Measurements from ENCODE around the gene MIER2. TPM values are rescaled to one million over a fixed set of nuclear protein-coding genes. Genes with fewer than 3 reads are reported as not detected.

The MIER2 gene
- total and polyA plus RNA-seq, 8 donors, result 5.8 to 29.6 (median 13.2) TPM

DNA sequence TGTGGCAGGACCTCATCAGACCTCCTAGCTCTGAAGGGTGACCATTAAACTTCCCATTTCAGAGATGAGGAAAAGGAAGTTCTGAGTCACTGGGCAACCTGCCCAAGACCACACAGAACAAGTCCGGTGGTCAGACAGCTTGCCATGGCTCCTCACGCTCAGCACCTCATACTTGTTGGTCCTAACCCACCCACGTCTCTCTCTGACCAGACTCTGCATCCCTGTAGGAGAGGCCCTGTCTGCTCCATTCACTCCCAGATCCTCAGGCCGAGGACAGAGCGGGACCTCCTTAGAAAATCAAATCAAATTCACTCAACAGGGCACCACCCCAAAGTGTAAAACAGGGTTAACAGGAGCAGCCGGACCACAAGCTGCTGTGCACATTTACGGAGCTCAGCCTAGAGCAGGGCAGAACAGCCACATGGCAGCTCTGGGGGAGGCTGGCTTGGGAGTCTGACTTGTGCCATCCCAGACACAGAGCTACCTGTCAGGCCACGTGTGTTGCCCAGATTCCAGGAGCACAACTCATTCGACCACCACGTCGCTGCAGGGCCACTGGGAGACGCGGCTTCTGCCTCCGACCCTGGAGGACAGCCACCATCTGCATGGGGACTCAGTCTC is 1.7 kb downstream of the MIER2 start:
- peaks cover 0 to 11% (median 0%) of the 10 kb centered on the region in 3 donors for H3K27me3 ChIP-seq
- TF ChIP-seq EP300 (IDR thresholded peaks at IDR 0.05) (no peak), POLR2AphosphoS5 (IDR thresholded peaks at IDR 0.05) (peak in 2 of 3 donors; percentile 32 to 46)
- intact Hi-C loops (cut with DNase I; ENCODE audit: low total_unique reads), result no loop called here
- peak overlapping the region; percentile 69 to 97 (median 90) for H3K4me3 ChIP-seq
- peak; percentile 46 to 51 for DNase-seq
- WGBS, 5 donors, result 26 to 62% (median 54%) methylated on average over 7 to 14 of the region's 14 CpGs
- H3K36me3 ChIP-seq, result peaks cover 0 to 18% (median 8%) of the 10 kb centered on the region in 4 donors
- H3K4me1 ChIP-seq, result peaks cover 34 to 50% (median 41%) of the 10 kb centered on the region in 4 donors
- peak overlapping the region; percentile 2 to 87 (median 75) for H3K27ac ChIP-seq
- no peaks in the 10 kb centered on the region for H3K9me3 ChIP-seq

DNA sequence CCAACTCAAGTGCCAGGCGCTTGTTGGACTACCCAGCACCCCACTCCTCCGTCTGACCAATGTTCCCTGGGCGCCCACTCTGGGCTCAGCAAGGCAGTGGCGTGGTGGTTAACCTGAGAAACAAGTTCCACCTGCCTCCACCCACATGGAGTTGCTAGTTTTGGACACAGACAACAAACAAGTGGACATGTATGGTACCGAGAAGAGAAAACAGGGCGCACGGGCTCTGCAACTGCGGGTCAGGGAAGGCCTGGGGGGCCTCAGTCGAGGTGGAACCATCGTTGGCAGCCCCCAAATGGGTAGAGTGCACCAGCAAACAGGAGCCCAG is 2.5 kb downstream of the MIER2 start:
- intact Hi-C loops (cut with DNase I; ENCODE audit: low total_unique reads), result no loop called here

DNA sequence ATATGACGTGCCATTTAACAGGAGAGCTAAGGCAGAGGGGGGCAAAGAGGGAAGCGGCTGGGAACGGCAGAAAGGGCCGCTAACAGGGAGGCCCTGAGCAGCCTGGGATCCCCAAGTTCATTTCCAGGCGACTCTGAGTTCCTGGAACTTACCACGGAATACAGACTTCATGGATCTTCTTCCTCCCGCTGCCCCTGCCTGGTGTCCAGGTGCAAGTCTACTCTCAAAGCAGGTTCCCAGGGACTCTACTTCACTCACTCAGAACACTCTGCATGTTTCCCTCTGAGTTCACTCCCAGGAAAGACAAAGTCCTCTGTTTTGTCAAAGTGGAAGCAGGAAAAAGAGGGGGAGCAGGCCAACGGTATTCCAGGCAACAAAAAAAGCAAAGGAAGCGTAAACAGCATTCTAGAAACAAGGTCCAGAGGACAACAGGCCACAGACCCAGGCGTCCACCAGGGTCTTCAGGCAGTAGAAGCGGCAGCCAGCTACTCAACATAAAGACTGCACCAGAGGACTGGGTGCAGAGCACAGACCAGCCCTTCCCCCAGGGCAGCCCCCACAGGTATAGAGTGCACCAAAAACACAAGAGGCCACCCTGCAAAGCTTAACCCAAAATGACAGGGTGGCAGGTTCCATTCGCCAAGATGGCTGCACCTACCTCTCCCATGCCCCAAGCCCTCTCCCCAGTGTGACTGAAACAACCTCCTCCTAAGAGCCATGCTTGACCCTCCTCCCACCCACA is 3.0 kb downstream of the MIER2 start:
- Histone ChIP-seq H3K4me1 (peaks cover 34 to 50% (median 41%) of the 10 kb centered on the region in 4 donors), H3K9me3 (no peaks in the 10 kb centered on the region), H3K27ac (peak overlapping the region in 4 of 5 donors; percentile 29 to 87 (median 76)), H3K27me3 (peaks cover 0 to 11% (median 0%) of the 10 kb centered on the region in 3 donors), H3K36me3 (peaks cover 0 to 18% (median 8%) of the 10 kb centered on the region in 4 donors), H3K4me3 (peak overlapping the region in 1 of 4 donors; percentile 8)
- WGBS, 5 donors, result 71 to 82% (median 79%) methylated on average over 12 of the region's 12 CpGs
- no peak for DNase-seq
- TF ChIP-seq, protein P1, sequence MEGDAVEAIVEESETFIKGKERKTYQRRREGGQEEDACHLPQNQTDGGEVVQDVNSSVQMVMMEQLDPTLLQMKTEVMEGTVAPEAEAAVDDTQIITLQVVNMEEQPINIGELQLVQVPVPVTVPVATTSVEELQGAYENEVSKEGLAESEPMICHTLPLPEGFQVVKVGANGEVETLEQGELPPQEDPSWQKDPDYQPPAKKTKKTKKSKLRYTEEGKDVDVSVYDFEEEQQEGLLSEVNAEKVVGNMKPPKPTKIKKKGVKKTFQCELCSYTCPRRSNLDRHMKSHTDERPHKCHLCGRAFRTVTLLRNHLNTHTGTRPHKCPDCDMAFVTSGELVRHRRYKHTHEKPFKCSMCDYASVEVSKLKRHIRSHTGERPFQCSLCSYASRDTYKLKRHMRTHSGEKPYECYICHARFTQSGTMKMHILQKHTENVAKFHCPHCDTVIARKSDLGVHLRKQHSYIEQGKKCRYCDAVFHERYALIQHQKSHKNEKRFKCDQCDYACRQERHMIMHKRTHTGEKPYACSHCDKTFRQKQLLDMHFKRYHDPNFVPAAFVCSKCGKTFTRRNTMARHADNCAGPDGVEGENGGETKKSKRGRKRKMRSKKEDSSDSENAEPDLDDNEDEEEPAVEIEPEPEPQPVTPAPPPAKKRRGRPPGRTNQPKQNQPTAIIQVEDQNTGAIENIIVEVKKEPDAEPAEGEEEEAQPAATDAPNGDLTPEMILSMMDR (IDR thresholded peaks at IDR 0.05), result no peak
- TF ChIP-seq POLR2AphosphoS5 (IDR thresholded peaks at IDR 0.05) (no peak), EP300 (IDR thresholded peaks at IDR 0.05) (no peak), POLR2A (IDR thresholded peaks at IDR 0.05) (no peak)
- intact Hi-C loops (cut with DNase I; ENCODE audit: low total_unique reads), result no loop called here

More for the DNA sequence above, 2.5 kb downstream of the MIER2 start:
- WGBS, 5 donors, result 88 to 92% (median 91%) methylated on average over 10 of the region's 10 CpGs
- peak overlapping the region; percentile 3 to 87 (median 73) for H3K27ac ChIP-seq
- peaks cover 0 to 18% (median 8%) of the 10 kb centered on the region in 4 donors for H3K36me3 ChIP-seq
- H3K4me3 ChIP-seq, result peak overlapping the region in 2 of 4 donors; percentile 8 to 90
- no peak for DNase-seq
- H3K9me3 ChIP-seq, result no peaks in the 10 kb centered on the region
- no peak for TF ChIP-seq EP300 (IDR thresholded peaks at IDR 0.05)
- TF ChIP-seq POLR2AphosphoS5 (IDR thresholded peaks at IDR 0.05), result no peak
- no peak for TF ChIP-seq POLR2A (IDR thresholded peaks at IDR 0.05)
- TF ChIP-seq, protein P1 (IDR thresholded peaks at IDR 0.05), result no peak
- peaks cover 34 to 50% (median 41%) of the 10 kb centered on the region in 4 donors for H3K4me1 ChIP-seq
- peaks cover 0 to 11% (median 0%) of the 10 kb centered on the region in 3 donors for H3K27me3 ChIP-seq

DNA sequence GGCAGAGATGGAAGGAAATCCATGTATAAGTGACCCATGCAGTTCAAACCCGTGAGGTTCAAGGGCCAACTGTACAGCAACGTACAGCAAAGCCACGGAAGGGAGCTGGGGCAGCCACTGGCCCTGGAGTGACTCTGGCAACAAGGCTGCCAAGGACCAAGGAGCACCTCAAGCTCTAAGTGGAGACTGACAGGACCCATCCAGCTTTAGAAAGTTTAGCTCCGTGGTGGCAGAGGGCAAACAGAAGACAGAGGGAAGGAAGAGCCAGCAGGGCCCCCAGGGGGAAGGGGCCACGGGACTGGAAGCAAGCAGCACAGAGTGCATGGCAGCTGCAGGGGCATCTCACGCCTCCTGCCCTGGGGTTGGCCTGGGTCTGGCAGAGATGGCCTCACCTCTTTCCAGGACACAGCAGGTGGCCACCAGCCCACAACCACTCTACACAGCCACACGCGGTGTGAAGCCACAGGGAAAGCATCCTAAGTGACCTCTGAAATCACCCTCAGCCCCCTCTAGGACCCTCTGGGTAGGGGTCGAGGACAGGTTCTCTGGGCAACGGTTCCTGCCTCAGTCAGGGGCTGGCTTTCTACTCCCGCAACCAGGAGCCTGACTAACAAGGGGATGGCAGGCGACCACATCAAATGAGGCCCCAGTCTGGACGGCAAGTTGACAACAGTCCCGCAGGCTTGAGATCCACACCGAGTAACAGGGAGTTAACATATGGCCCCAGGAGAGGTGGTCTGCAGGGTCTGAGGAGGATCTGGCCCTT is 3.8 kb downstream of the MIER2 start:
- Histone ChIP-seq H3K27ac (no peak overlapping the region), H3K9me3 (no peaks in the 10 kb centered on the region), H3K27me3 (peaks cover 0 to 11% (median 0%) of the 10 kb centered on the region in 3 donors), H3K4me3 (peak overlapping the region in 1 of 4 donors; percentile 8), H3K4me1 (peaks cover 34 to 52% (median 43%) of the 10 kb centered on the region in 4 donors), H3K36me3 (peaks cover 0 to 22% (median 11%) of the 10 kb centered on the region in 4 donors)
- WGBS, 5 donors, result 81 to 88% (median 84%) methylated on average over 15 of the region's 15 CpGs
- intact Hi-C loops (cut with DNase I; ENCODE audit: low total_unique reads), result no loop called here
- TF ChIP-seq POLR2AphosphoS5 (IDR thresholded peaks at IDR 0.05) (no peak), EP300 (IDR thresholded peaks at IDR 0.05) (no peak), POLR2A (IDR thresholded peaks at IDR 0.05) (no peak)
- TF ChIP-seq, protein P1 (IDR thresholded peaks at IDR 0.05), result no peak
- no peak for DNase-seq

Measured in stomach (tissue), 9 donors.